Colonic mucosa (tissue), 4 donors: ENCODE data around the gene NKG7. TPM values are rescaled to one million over a fixed set of nuclear protein-coding genes. Genes with fewer than 3 reads are reported as not detected.

Source experiments
- DNase-seq: peaks from one replicate; pipeline ENCODE4 v3.0.0-alpha.2; 2020
- H3K27ac ChIP-seq: fragments of 200-600 bp; one replicate; pipeline ENCODE4 v1.8.0; 2021
- H3K27me3 ChIP-seq: fragments of 200-600 bp; one replicate; pipeline ENCODE4 v1.8.0; 2021
- H3K36me3 ChIP-seq: fragments of 200-600 bp; one replicate; pipeline ENCODE4 v1.8.0; 2021
- H3K4me1 ChIP-seq: fragments of 200-600 bp; one replicate; pipeline ENCODE4 v1.8.0; 2021; ENCODE audit warnings: mild to moderate bottlenecking
- H3K4me3 ChIP-seq: fragments of 200-600 bp; one replicate; pipeline ENCODE4 v1.8.0; 2021
- H3K9ac ChIP-seq, 2 donors: one replicate each; pipeline ENCODE4 v1.7.0; 2013; ENCODE audit warnings: control low read depth in 2 of 2, low read depth in 2 of 2, low read length in 2 of 2
- H3K9me3 ChIP-seq: fragments of 200-600 bp; one replicate; pipeline ENCODE4 v1.8.0; 2021
- intact Hi-C: fragments of 100-400 bp; cut with DNase I; formaldehyde crosslinking; loops from one replicate; pipeline ENCODE4 v1.14.1; 2022
- total RNA-seq, 2 donors: library from RNA; stranded (reverse); fragmentation: NEBNext Ultra II Directional in 1 of 2; extraction: Animal tissue kit (Norgen Biotek cat#: 25700) in 1 of 2; gene quantifications; one replicate each; pipeline ENCODE4 v1.2.1, GENCODE V29; 2021
- TF ChIP-seq, protein P1 (sequence below): fragments of 200-600 bp; IDR thresholded peaks from one replicate; pipeline ENCODE4 v1.8.0; 2022; ENCODE audit warnings: antibody characterized with exemption, mild to moderate bottlenecking
- donor health status: healthy.
- donor health status: DM: no; HTN: no; CAD: no.
- donor health status: DM: no; HTN: no; CAD: no.

NKG7 gene
- total RNA-seq, 2 donors from 2014 or later: 2.3 to 2.7 TPM

DNA sequence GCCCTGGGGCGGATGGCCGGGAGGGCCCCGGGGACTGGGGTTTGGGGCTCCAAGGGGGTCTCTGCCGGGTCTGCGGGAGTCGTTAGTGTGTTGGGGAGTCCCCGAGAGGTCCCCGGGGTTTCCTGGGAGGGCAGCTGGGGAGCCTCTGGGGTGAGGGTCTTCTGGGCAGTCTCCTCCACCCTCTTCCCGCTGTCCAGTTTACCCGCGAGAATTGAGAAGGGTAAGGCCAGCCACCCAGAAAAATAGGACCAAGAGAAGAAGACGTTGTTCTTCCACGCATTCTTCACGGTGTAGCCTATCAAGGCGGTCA is 5.2 kb downstream of the NKG7 start:
- H3K4me1 ChIP-seq: peaks cover 10% of the 10 kb centered on the region
- intact Hi-C loops: no loop called here
- TF ChIP-seq, protein P1, sequence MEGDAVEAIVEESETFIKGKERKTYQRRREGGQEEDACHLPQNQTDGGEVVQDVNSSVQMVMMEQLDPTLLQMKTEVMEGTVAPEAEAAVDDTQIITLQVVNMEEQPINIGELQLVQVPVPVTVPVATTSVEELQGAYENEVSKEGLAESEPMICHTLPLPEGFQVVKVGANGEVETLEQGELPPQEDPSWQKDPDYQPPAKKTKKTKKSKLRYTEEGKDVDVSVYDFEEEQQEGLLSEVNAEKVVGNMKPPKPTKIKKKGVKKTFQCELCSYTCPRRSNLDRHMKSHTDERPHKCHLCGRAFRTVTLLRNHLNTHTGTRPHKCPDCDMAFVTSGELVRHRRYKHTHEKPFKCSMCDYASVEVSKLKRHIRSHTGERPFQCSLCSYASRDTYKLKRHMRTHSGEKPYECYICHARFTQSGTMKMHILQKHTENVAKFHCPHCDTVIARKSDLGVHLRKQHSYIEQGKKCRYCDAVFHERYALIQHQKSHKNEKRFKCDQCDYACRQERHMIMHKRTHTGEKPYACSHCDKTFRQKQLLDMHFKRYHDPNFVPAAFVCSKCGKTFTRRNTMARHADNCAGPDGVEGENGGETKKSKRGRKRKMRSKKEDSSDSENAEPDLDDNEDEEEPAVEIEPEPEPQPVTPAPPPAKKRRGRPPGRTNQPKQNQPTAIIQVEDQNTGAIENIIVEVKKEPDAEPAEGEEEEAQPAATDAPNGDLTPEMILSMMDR: no peak

DNA sequence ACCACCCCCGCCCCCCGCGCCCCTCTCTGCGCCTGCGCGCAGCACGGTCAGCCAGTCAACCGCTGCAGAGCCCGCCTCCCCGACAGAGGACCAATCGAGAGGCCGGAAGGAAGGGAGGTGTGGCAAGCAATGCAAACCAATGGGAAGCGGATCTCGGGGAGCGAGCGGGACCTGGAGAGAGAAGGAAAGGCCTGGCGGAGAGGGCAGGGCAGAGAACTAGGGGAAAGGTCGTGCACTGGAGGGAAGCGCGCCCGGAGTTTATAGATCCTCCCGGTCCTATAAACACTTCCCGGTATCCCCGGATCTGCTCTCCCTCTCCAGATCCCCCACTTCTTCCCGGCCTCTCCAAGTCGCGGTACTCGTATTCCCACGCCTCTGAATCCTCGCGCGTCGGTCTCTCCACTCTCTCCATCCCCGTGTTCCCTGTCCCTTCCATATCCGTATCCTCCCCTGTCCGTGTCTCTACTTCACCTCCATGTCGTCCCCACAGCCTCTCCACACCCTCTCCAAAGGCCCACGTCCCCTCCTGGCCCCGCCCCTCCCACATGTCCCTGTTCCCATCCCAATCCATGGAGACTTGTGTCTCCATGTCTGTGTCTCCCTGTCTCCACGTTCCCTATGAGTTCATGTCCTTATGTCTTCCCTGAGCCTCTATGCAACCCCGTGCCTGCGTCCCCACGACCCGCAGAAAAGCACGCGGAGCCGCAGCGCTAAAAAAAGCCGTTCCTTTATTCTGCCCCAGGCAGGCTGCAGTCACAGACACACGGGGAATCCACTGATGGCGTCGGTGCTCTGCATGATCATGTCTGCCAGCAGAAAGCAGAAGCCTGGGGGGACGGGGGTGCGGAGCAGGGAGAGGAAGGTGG is 5.8 kb downstream of the NKG7 start:
- TF ChIP-seq, protein P1: no peak
- intact Hi-C loops: no loop called here
- Histone ChIP-seq H3K9ac (peak overlapping the region; percentile 96 to 100), H3K27ac (peak overlapping the region; percentile 91), H3K36me3 (no peaks in the 10 kb centered on the region), H3K4me1 (peaks cover 10% of the 10 kb centered on the region), H3K4me3 (peak overlapping the region; percentile 76), H3K9me3 (no peaks in the 10 kb centered on the region), H3K27me3 (no peaks in the 10 kb centered on the region)
- DNase-seq: peak; percentile 99

More for the DNA sequence above, 5.2 kb downstream of the NKG7 start:
- H3K4me3 ChIP-seq: peak overlapping the region; percentile 76
- H3K9me3 ChIP-seq: no peaks in the 10 kb centered on the region
- DNase-seq: no peak
- no peaks in the 10 kb centered on the region for H3K36me3 ChIP-seq
- H3K9ac ChIP-seq: peak overlapping the region; percentile 94 to 100
- H3K27me3 ChIP-seq: no peaks in the 10 kb centered on the region
- H3K27ac ChIP-seq: peak overlapping the region; percentile 91

DNA sequence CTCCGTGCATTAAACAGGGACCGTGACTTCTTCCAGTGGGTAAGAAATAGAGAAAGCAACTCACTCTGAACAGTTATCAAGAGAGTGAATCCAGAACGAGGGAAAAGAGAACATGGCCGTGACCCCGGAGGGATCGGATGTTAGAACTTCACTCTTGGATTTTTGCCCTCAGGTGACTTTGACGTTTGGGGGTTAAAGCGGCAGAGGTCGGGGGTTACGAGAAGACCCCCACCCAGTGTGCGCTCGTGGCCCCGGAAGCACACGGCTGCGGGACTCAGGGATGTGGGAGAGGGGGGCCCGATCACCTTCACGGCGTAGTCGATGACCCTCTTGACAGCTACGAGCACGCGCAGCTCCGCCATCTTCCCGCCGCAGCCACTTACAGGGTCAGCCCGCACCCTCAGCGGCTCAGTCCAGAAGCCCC is 6.5 kb downstream of the NKG7 start, which contains the start of gene ETFB:
Gene ETFB, minus strand, starts transcription at position 424 of the 424 bp plus-strand sequence. Its CDS starts 62 bp downstream, at position 362.
- peaks cover 10% of the 10 kb centered on the region for H3K4me1 ChIP-seq
- peak within 1 kb of the TSS; percentile 91 for H3K27ac ChIP-seq
- H3K9me3 ChIP-seq: no peaks in the 10 kb centered on the region
- no peak for DNase-seq
- H3K9ac ChIP-seq: peak within 1 kb of the TSS; percentile 96 to 100
- TF ChIP-seq, protein P1: no peak
- intact Hi-C loops: no loop called here
- no peaks in the 10 kb centered on the region for H3K27me3 ChIP-seq
- no peaks in the 10 kb centered on the region for H3K36me3 ChIP-seq
- H3K4me3 ChIP-seq: peak within 1 kb of the TSS; percentile 76

DNA sequence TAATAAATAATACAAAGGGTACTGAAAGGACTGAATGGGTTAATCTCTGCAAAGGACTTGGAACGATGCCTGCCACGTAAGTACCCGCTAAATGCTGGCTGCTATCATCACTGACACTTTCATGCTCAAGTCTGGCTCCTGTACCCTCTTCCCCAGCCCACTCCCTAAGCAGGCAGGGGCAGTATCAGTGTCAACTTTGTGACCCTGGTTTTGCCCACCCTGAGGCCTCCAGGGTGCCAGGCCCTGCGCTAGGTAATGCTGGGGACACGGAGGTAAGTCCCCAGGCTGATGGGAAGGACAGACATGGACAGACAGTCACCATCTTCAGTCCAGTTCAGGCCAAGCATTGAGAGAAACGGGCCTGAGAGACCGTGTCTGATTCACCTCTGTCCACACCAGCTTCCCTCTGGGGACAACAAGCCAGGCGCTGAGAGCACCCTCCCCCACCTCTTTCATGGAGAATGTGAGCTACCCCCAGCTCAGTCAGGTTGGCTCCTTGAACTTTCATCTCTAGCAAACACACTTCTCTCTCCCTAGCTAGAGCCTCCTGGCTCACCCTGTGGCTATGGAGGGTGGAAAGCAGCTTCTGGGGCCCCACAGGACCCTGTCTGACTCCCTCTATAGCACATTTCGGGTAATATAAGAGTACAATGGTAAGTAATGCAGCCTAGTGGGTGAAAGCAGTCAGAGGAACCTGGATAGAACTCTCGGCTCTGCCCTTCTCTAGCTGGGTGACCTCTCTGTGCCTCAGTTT is 7.1 kb downstream of the NKG7 start:
- Histone ChIP-seq H3K4me3 (peak overlapping the region; percentile 76), H3K9me3 (no peaks in the 10 kb centered on the region), H3K9ac (peak overlapping the region; percentile 96 to 99), H3K27ac (peak overlapping the region; percentile 91), H3K27me3 (no peaks in the 10 kb centered on the region), H3K4me1 (peaks cover 10% of the 10 kb centered on the region), H3K36me3 (no peaks in the 10 kb centered on the region)
- peak; percentile 53 for DNase-seq
- TF ChIP-seq, protein P1: no peak
- intact Hi-C loops: no loop called here

DNA sequence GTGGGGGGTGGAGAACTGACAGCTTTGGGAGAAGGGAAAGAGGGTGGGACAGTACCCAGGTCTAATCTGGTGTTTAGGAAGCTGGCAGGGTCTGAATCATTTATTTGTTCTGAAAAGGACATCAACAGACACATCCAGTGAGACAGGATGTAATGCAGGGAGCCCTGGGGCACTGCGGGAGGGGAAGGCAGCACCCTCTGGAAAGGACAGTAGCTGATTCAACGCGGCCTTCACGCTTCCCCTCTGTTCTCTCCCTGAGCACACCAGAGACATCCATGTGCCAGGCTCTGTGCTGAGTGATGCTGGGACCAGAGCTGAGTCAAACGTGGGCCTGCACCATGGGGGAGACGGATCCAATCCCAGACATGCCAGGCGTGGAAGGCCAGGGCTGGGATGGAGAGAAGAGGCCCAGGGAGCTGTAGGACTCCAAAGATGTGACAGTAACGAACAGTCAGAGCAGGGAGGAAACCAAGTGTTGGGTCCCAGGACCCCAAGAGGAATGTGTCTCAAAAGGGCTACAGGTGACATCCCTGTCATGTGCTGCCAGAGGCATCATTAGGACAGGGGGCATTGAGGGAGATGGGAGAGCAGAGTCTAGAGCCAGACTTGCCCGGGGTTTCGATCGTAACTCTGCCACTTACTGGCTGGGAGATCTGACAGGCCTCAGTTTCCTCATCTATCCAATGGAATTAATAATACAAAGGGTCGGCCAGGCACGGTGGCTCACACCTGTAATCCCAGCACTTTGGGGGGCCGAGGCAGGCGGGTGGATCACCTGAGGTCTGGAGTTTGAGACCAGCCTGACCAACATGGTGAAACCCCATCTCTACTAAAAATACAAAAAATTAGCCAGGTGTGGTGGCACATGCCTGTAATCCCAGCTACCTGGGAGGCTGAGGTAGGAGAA is 8.0 kb downstream of the NKG7 start:
- Histone ChIP-seq H3K36me3 (no peaks in the 10 kb centered on the region), H3K27me3 (no peaks in the 10 kb centered on the region), H3K4me1 (peaks cover 10% of the 10 kb centered on the region), H3K9me3 (no peaks in the 10 kb centered on the region), H3K9ac (peak overlapping the region in 1 of 2 donors; percentile 40), H3K27ac (no peak overlapping the region), H3K4me3 (no peak overlapping the region)
- TF ChIP-seq, protein P1: no peak
- DNase-seq: no peak
- intact Hi-C loops: no loop called here
